ENCODE results near the gene CSNK1A1.

The CSNK1A1 gene

GRCh38 chr5:149517461-149518122 lies 33.6 kb downstream of the CSNK1A1 start:
- TF ChIP-seq SIN3A (IDR thresholded peaks at IDR 0.05; ENCODE audit: borderline replicate concordance, insufficient read depth, low read length) (no peak), REST (IDR thresholded peaks at IDR 0.05; ENCODE audit: insufficient read depth in 1 of 2, low read depth in 2 of 2, low read length in 2 of 2) (no peak), FOXP2 (optimal IDR thresholded peaks at IDR 0.05; ENCODE audit: borderline replicate concordance, extremely low read depth, extremely low read length, insufficient read depth) (no peak), POLR2AphosphoS5 (IDR thresholded peaks at IDR 0.05; ENCODE audit: low read depth, low read length) (no peak), TAF1 (IDR thresholded peaks at IDR 0.05; ENCODE audit: borderline replicate concordance, insufficient read depth, low read length) (no peak)

- no peak for TF ChIP-seq SIN3A (IDR thresholded peaks at IDR 0.05; ENCODE audit: borderline replicate concordance, insufficient read depth, low read length)
- TF ChIP-seq POLR2AphosphoS5 (IDR thresholded peaks at IDR 0.05; ENCODE audit: low read depth, low read length), result no peak
- no peak for TF ChIP-seq REST (IDR thresholded peaks at IDR 0.05; ENCODE audit: insufficient read depth in 1 of 2, low read depth in 2 of 2, low read length in 2 of 2)
- no peak for TF ChIP-seq TAF1 (IDR thresholded peaks at IDR 0.05; ENCODE audit: borderline replicate concordance, insufficient read depth, low read length)
- TF ChIP-seq FOXP2 (optimal IDR thresholded peaks at IDR 0.05; ENCODE audit: borderline replicate concordance, extremely low read depth, extremely low read length, insufficient read depth), result no peak
Measured at GRCh38 chr5:149514512-149514911, 36.7 kb downstream of the CSNK1A1 start.

- TF ChIP-seq SIN3A (IDR thresholded peaks at IDR 0.05; ENCODE audit: borderline replicate concordance, insufficient read depth, low read length), result no peak
- TF ChIP-seq REST (IDR thresholded peaks at IDR 0.05; ENCODE audit: insufficient read depth in 1 of 2, low read depth in 2 of 2, low read length in 2 of 2), result no peak
- no peak for TF ChIP-seq TAF1 (IDR thresholded peaks at IDR 0.05; ENCODE audit: borderline replicate concordance, insufficient read depth, low read length)
- TF ChIP-seq POLR2AphosphoS5 (IDR thresholded peaks at IDR 0.05; ENCODE audit: low read depth, low read length), result no peak
- no peak for TF ChIP-seq FOXP2 (optimal IDR thresholded peaks at IDR 0.05; ENCODE audit: borderline replicate concordance, extremely low read depth, extremely low read length, insufficient read depth)
Measured at GRCh38 chr5:149510136-149510535, 41.1 kb downstream of the CSNK1A1 start.

- TF ChIP-seq POLR2AphosphoS5 (IDR thresholded peaks at IDR 0.05; ENCODE audit: low read depth, low read length) (no peak), TAF1 (IDR thresholded peaks at IDR 0.05; ENCODE audit: borderline replicate concordance, insufficient read depth, low read length) (no peak), REST (IDR thresholded peaks at IDR 0.05; ENCODE audit: insufficient read depth in 1 of 2, low read depth in 2 of 2, low read length in 2 of 2) (no peak), FOXP2 (optimal IDR thresholded peaks at IDR 0.05; ENCODE audit: borderline replicate concordance, extremely low read depth, extremely low read length, insufficient read depth) (no peak), SIN3A (IDR thresholded peaks at IDR 0.05; ENCODE audit: borderline replicate concordance, insufficient read depth, low read length) (no peak)
Measured at GRCh38 chr5:149504677-149505076, 46.6 kb downstream of the CSNK1A1 start.

Measured in PFSK-1 (cell line).